ENCODE measurements around the gene SAMD4A.
"Not testable (repeated sequence)": the region's sequence is repeated elsewhere in the genome, so short reads cannot be mapped to it uniquely, and the experiment has no call there.

Gene SAMD4A

GRCh38 chr14:54600717-54601109, 33.8 kb downstream of the SAMD4A start:
- DNase-seq = no peak

GRCh38 chr14:54603362-54603761, 36.4 kb downstream of the SAMD4A start:
- DNase-seq = no peak

- DNase-seq = no peak
These were observed 39.2 kb downstream of the SAMD4A start for GRCh38 chr14:54606178-54606577.

GRCh38 chr14:54606631-54607133, 39.8 kb downstream of the SAMD4A start:
- DNase-seq = no peak

GRCh38 chr14:54609576-54609975, 42.6 kb downstream of the SAMD4A start:
- no peak for DNase-seq

GRCh38 chr14:54610051-54610977, 43.4 kb downstream of the SAMD4A start:
- no peak for DNase-seq

GRCh38 chr14:54614296-54614695, 47.4 kb downstream of the SAMD4A start:
- no peak for DNase-seq

- DNase-seq = no peak
These were observed 50.5 kb downstream of the SAMD4A start for GRCh38 chr14:54617467-54617866.

- DNase-seq = no peak
These were observed 54.8 kb downstream of the SAMD4A start for GRCh38 chr14:54621686-54622085.

GRCh38 chr14:54622192-54622958, 55.4 kb downstream of the SAMD4A start:
- DNase-seq = peak; percentile 21 to 30

- DNase-seq = no peak
These were observed 56.5 kb downstream of the SAMD4A start for GRCh38 chr14:54623279-54624004.

- DNase-seq = not testable (repeated sequence)
These were observed 57.1 kb downstream of the SAMD4A start for GRCh38 chr14:54624005-54624358.

GRCh38 chr14:54625112-54625511, 58.2 kb downstream of the SAMD4A start:
- no peak for DNase-seq

GRCh38 chr14:54627219-54627539, 60.3 kb downstream of the SAMD4A start:
- DNase-seq = no peak

GRCh38 chr14:54627540-54628363, 60.8 kb downstream of the SAMD4A start:
- DNase-seq = peak; percentile 27 to 38

GRCh38 chr14:54629183-54629582, 62.3 kb downstream of the SAMD4A start:
- DNase-seq = no peak

- DNase-seq = no peak
These were observed 62.9 kb downstream of the SAMD4A start for GRCh38 chr14:54629635-54630360.

GRCh38 chr14:54631016-54631415, 64.1 kb downstream of the SAMD4A start:
- no peak for DNase-seq

- DNase-seq = no peak
These were observed 65.5 kb downstream of the SAMD4A start for GRCh38 chr14:54632452-54632851.

GRCh38 chr14:54633076-54633475, 66.1 kb downstream of the SAMD4A start:
- no peak for DNase-seq

- no peak for DNase-seq
These were observed 70.6 kb downstream of the SAMD4A start for GRCh38 chr14:54637270-54638134.
